GM10248 (cell line): ENCODE results near the gene ARSB.
A peak's percentile ranks its signal among the peaks of the same experiment; 100 is the strongest.
"Not testable (repeated sequence)": the region's sequence is repeated elsewhere in the genome, so short reads cannot be mapped to it uniquely, and the experiment has no call there.

ENCODE experiments used
- CTCF ChIA-PET: fragments of 300-600 bp; sonication (Branson Sonifier 250); formaldehyde crosslinking; extraction: SDS; loops from one replicate; lab custom pipeline; 2021; ENCODE audit warnings: antibody characterized with exemption; lab: Yijun Ruan, JAX
- POLR2A ChIA-PET: fragments of 350-650 bp; sonication (Branson Sonifier 250); formaldehyde crosslinking; extraction: SDS; loops from one replicate; lab custom pipeline; 2020; ENCODE audit warnings: antibody characterized with exemption; lab: Yijun Ruan, JAX
- DNase-seq: peaks from one replicate; pipeline ENCODE4 v3.0.0; 2012; ENCODE audit errors: extremely low spot score
- TF ChIP-seq, protein P1 (sequence below): IDR thresholded peaks from 2 replicates; pipeline ENCODE4 v1.5.1; 2012; ENCODE audit warnings: mild to moderate bottlenecking, low read depth; ENCODE audit errors: extremely low read depth, missing control alignments, control extremely low read depth

The ARSB gene

DNA sequence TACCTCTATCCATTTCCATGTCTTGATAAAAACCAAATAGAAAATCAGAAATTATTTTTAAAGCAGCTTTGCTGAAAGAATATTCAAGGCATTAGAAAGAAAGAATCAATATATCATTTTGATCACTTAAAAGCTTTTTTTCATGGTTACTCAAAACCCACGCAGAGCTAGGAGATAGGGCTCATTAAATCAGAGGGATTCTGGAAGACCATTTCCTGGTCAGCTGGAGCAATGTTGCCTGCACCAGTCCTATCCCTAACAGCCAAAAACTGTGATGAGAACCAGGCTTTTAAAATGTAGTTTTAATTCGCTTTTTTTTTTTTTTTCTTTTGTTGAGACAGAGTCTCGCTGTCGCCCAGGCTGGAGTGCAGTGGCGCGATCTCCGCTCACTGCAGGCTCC, 72.3 kb downstream of the ARSB start:
- POLR2A ChIA-PET, result no interaction called here
- DNase-seq, result no peak
- CTCF ChIA-PET, result interaction anchor here (1.0 to 2.5 kb wide), 9 partner anchors 9 to 376 kb away, joined by 3 to 23 read pairs (median 5); no protein-coding TSS in a partner anchor
- TF ChIP-seq, protein P1, sequence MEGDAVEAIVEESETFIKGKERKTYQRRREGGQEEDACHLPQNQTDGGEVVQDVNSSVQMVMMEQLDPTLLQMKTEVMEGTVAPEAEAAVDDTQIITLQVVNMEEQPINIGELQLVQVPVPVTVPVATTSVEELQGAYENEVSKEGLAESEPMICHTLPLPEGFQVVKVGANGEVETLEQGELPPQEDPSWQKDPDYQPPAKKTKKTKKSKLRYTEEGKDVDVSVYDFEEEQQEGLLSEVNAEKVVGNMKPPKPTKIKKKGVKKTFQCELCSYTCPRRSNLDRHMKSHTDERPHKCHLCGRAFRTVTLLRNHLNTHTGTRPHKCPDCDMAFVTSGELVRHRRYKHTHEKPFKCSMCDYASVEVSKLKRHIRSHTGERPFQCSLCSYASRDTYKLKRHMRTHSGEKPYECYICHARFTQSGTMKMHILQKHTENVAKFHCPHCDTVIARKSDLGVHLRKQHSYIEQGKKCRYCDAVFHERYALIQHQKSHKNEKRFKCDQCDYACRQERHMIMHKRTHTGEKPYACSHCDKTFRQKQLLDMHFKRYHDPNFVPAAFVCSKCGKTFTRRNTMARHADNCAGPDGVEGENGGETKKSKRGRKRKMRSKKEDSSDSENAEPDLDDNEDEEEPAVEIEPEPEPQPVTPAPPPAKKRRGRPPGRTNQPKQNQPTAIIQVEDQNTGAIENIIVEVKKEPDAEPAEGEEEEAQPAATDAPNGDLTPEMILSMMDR, result no peak

DNA sequence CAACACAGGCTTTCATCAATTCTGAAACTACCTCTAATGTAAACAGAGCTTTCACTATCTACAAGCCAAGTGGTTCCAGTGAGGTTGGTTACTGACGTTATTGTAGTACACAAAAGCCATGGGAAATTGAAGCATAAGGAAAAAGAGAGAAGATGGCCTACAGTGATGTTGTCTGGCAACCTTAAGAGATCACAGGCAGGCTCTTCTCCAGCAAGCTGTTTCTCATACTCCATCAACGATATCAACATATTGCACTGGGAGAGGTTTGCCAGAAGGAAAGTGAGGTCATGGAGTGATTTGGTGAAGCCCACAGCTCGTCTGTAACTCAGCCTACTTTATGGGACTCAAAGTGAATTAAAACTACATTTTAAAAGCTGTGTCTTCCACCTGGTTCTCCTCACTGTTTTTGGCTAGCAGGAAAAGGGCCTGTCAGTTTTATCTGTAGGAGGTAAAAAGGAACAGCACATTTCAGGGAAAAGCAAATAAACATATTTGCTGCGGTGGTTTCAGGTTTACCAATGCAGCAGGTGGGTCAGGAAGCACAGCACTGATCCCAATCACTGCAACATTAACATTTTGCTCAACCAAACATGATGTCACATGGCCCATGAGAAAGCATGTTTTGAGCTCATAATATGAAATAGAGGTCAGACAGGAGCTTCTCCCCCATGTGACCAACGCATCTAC, 72.9 kb downstream of the ARSB start:
- TF ChIP-seq, protein P1, result no peak
- no peak for DNase-seq
- CTCF ChIA-PET, result interaction anchor here (1.0 to 2.5 kb wide), 9 partner anchors 10 to 375 kb away, joined by 3 to 23 read pairs (median 5); no protein-coding TSS in a partner anchor
- POLR2A ChIA-PET, result no interaction called here

DNA sequence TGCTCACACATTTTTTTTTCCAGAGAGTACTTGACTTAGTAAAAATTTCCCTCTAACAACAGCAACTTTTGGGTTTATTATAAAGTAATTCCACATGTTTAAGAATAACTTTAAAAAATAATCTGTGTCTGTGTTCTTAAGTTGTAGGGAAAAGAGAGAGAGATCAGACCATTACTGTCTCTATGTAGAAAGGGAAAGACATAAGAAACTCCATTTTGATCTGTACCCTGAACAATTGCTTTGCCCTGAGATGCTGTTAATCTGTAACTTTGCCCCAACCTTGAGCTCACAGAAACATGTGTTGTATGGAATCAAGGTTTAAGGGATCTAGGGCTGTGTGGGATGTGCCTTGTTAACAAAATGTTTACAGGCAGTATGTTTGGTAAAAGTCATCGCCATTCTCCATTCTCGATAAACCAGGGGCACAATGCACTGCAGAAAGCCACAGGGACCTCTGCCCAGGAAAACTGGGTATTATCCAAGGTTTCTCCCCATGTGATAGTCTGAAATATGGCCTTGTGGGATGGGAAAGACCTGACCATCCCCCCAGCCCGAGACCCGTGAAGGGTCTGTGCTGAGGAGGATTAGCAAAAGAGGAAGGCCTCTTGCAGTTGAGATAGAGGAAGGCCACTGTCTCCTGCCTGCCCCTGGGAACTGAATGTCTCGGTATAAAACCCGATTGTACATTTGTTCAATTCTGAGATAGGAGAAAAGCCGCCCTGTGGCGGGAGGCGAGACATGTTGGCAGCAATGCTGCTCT, 75.7 kb downstream of the ARSB start:
- CTCF ChIA-PET, result interaction anchor here (2.3 kb wide), 1 partner anchor 10 kb away, joined by 13 read pairs; no protein-coding TSS in a partner anchor
- DNase-seq, POLR2A ChIA-PET: not testable (repeated sequence)

DNA sequence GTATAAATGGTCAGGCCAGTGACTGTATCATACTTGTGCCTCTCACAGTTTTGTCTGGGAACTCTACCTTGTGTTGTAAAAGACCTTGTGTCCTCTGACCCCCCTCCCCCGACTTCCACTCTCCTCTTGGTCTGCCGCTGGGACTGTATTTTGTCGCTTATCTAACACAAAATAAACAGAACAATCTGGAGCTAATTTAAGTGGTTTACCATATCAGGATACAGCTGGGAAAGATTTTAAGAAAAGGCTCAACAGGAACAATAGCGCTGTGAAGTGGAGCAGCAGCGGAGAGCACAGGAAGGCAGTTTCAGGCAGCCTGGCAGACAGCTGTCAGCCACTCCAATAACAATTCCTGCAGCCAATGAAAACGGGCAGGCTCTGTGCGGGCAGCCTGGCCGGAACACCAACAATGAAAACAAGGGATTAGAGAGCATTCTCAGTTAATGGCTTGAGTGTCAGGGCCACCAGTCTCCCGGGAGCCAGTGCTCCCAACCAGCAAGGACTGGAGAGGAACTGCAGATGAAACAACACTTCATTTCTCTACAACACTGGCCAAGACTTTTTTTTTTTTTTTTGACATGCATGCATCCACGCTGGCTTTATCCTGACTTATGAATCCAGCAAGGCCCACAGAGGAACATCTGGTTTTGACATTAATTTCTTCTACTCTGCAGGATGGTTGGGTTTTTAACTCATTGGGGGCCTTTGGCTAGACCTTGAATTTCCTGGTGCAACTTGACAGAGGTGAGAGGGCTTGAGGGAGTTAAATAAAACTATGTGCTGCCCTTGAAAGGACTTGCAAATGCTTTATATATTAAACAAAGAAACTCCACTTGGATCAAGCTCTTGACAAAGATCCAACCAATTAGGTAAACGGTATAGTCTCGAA, 76.7 kb downstream of the ARSB start:
- ChIA-PET CTCF (interaction anchor here (1.0 to 2.3 kb wide), 6 partner anchors 9 to 113 kb away, joined by 3 to 13 read pairs (median 4); no protein-coding TSS in a partner anchor), POLR2A (no interaction called here)
- TF ChIP-seq, protein P1, result no peak
- DNase-seq, result no peak

DNA sequence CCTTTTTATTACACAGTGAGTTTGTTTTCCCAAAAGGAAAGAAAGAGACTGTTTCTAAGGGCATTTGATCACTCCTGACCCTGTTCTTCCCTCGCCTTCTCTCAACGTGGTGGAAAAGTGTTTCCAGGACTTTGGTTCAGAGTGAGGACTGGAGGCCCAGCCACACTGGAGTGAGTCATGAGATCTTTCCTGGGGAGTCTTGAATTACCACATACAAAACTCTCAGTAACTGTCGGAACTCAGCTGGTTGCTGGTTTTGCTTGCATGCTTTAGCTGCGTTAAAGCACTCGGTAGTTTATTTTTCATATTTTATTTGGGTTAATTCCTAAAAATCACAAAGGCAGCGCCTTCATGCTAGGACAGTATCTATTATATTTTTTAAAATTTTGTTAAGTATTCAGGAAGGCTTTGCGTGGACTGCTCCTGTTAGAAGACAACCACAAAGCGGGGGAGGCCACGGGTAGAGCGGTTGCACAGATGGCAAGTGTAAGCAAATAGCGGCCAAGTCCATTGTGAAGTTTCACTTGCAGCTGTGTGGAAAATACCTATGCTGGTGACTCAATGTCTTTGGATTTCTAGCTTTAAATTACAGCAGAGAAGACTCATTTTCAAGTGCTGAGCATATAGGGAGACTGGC, 77.7 kb downstream of the ARSB start:
- TF ChIP-seq, protein P1, result no peak
- peak; percentile 31 for DNase-seq
- POLR2A ChIA-PET, result no interaction called here
- CTCF ChIA-PET, result interaction anchor here (1.0 to 2.3 kb wide), 7 partner anchors 8 to 114 kb away, joined by 3 to 13 read pairs (median 4); no protein-coding TSS in a partner anchor

DNA sequence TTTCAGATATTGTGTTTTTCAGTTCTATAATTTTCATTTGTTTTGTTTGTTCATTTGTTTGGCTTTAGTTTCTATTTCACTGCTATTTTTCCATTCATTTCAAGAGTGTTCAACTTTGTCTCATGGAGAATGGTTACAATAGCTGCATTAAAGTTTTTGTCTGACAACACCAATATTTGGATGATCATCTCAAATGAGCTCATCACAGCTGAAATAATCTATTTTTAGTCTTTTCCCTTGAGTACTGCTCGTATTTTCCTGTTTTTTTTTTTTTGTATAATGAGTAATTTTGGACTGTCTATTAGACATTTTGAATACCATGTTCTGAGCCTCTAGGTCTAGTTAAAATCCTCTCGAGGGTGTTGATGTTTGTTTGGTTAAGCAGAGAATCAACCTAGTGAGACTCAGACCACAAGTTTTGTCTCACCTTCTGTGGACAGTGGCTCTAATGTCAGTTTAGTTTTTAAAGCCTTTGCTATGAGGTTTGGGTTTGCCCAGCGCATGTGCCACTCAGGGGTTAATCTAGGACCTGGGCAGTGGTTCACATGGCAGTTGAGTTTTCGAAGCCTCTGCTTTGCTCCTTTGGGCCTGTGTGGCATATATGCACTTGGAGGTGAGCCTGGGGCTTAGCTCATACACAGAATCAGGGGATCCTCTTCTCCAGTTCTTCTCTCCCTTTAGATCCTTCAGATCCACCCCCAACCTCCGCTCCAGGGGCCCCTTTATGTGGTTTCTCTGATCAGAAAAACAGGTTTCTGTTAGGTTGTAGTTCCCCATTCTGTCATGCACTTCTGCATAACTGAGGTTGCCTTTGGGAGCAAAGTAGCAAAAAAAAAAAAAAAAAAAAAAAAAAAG, 79.8 kb downstream of the ARSB start:
- TF ChIP-seq, protein P1, result no peak
- ChIA-PET CTCF (interaction anchor here (0.7 to 2.2 kb wide), 4 partner anchors 14 to 437 kb away, joined by 3 to 9 read pairs (median 4); no protein-coding TSS in a partner anchor), POLR2A (interaction anchor here (0.6 kb wide), 1 partner anchor 331 kb away, joined by 8 read pairs; the partner anchor contains the start of gene JMY)
- DNase-seq, result peak; percentile 41
